Fibroblast of lung (primary cell): Measurements from ENCODE around the gene XPO6. TPM values are rescaled to one million over a fixed set of nuclear protein-coding genes. Genes with fewer than 3 reads are reported as not detected.

Source experiments
- DNase-seq, 2 donors: peaks; one replicate each; pipeline versions ENCODE4 v3.0.0 to v3.0.0-alpha.2; 2010; ENCODE audit warnings: low read depth in 2 of 2
- H2AFZ ChIP-seq: 2 replicates; pipeline ENCODE4 v1.5.1; 2012; ENCODE audit warnings: low read length, control low read depth, inconsistent platforms
- H3K27ac ChIP-seq: 2 replicates; pipeline ENCODE4 v1.5.1; 2011; ENCODE audit warnings: low read length, control low read depth; ENCODE audit not compliant: insufficient read depth
- H3K27me3 ChIP-seq: 2 replicates; pipeline ENCODE4 v1.5.1; 2011; ENCODE audit warnings: mild to moderate bottlenecking, low read length; ENCODE audit not compliant: control insufficient read depth, insufficient read depth
- H3K36me3 ChIP-seq: 2 replicates; pipeline ENCODE4 v1.5.1; 2011; ENCODE audit warnings: low read length; ENCODE audit not compliant: control insufficient read depth, insufficient read depth
- H3K4me1 ChIP-seq: 2 replicates; pipeline ENCODE4 v1.5.1; 2011; ENCODE audit warnings: low read length; ENCODE audit not compliant: control insufficient read depth, insufficient read depth; ENCODE audit errors: extremely low read depth
- H3K4me2 ChIP-seq: 2 replicates; pipeline ENCODE4 v1.5.1; 2011; ENCODE audit warnings: low read length, control low read depth; ENCODE audit not compliant: insufficient read depth; ENCODE audit errors: extremely low read depth
- H3K4me3 ChIP-seq, 4 experiments: fragments of 200-600 bp in 1 of 4; sonication (generic) in 1 of 4; replicated peaks in 1 of 4; 2 replicates each; pipeline ENCODE4 v1.5.1; 2011 to 2016; ENCODE audit warnings: low read length in 4 of 4, low read depth in 3 of 4, mild to moderate bottlenecking in 3 of 4, control low read depth in 2 of 4, inconsistent platforms in 1 of 4, mixed read lengths in 1 of 4; ENCODE audit not compliant: insufficient read depth in 1 of 4; ENCODE audit errors: control extremely low read depth in 1 of 4
- H3K79me2 ChIP-seq: 2 replicates; pipeline ENCODE4 v1.5.1; 2012; ENCODE audit warnings: mild to moderate bottlenecking, low read length, inconsistent platforms; ENCODE audit not compliant: control insufficient read depth, insufficient read depth
- H3K9ac ChIP-seq: 2 replicates; pipeline ENCODE4 v1.5.1; 2011; ENCODE audit warnings: mild to moderate bottlenecking, low read length, control low read depth; ENCODE audit not compliant: insufficient read depth
- H3K9me3 ChIP-seq: 2 replicates; pipeline ENCODE4 v1.5.1; 2012; ENCODE audit warnings: low read depth, low read length; ENCODE audit not compliant: control insufficient read depth, insufficient read depth
- H4K20me1 ChIP-seq: 2 replicates; pipeline ENCODE4 v1.5.1; 2011; ENCODE audit warnings: low read length; ENCODE audit not compliant: control insufficient read depth, insufficient read depth; ENCODE audit errors: extremely low read depth
- EZH2 ChIP-seq: IDR thresholded peaks from 2 replicates; pipeline ENCODE4 v1.5.1; 2012; ENCODE audit warnings: low read length, control low read depth, mild to moderate bottlenecking; ENCODE audit errors: missing control alignments
- polyA plus RNA-seq, 2 donors: library from polyadenylated mRNA; depleted of rRNA in 1 of 2; stranded (reverse) in 1 of 2; unstranded in 1 of 2; fragments of >200 nt; gene quantifications; 2 replicates each; pipeline ENCODE4 v1.2.1, GENCODE V29; 2011 to 2012; ENCODE audit warnings: missing spikeins in 1 of 2
- total RNA-seq: library from RNA; depleted of rRNA; stranded (reverse); fragments of >200 nt; gene quantifications from 2 replicates; pipeline ENCODE4 v1.2.1, GENCODE V29; 2014
- TF ChIP-seq, protein P1 (sequence below), 2 donors: IDR thresholded peaks in 1 of 2; conservative IDR thresholded peaks in 1 of 2; 1 replicate in 1 of 2; 2 replicates in 1 of 2; pipeline ENCODE4 v1.5.1; 2011 to 2012; ENCODE audit warnings: low read length in 2 of 2, control low read depth in 1 of 2, inconsistent platforms in 1 of 2, low read depth in 1 of 2, mild to moderate bottlenecking in 1 of 2

Gene XPO6
- total and polyA plus RNA-seq, 2 donors (not counting 1 experiment from before 2014, with no cell fraction given) = 134 to 185 TPM

- H3K9me3 ChIP-seq = no peaks in the 10 kb centered on the region
- H2AFZ ChIP-seq = no peak overlapping the region
- peaks cover 3% of the 10 kb centered on the region for H3K36me3 ChIP-seq
- no peak overlapping the region for H3K4me2 ChIP-seq
- no peak overlapping the region for H3K4me3 ChIP-seq
- no peaks in the 10 kb centered on the region for H3K27me3 ChIP-seq
- H3K79me2 ChIP-seq = no peaks in the 10 kb centered on the region
- TF ChIP-seq, protein P1, sequence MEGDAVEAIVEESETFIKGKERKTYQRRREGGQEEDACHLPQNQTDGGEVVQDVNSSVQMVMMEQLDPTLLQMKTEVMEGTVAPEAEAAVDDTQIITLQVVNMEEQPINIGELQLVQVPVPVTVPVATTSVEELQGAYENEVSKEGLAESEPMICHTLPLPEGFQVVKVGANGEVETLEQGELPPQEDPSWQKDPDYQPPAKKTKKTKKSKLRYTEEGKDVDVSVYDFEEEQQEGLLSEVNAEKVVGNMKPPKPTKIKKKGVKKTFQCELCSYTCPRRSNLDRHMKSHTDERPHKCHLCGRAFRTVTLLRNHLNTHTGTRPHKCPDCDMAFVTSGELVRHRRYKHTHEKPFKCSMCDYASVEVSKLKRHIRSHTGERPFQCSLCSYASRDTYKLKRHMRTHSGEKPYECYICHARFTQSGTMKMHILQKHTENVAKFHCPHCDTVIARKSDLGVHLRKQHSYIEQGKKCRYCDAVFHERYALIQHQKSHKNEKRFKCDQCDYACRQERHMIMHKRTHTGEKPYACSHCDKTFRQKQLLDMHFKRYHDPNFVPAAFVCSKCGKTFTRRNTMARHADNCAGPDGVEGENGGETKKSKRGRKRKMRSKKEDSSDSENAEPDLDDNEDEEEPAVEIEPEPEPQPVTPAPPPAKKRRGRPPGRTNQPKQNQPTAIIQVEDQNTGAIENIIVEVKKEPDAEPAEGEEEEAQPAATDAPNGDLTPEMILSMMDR (conservative IDR thresholded peaks at IDR 0.05 in 1 of 2, IDR thresholded peaks at IDR 0.05 in 1 of 2; ENCODE audit: low read depth in 1 of 2, low read length in 2 of 2) = no peak
- no peak for TF ChIP-seq EZH2
- no peaks in the 10 kb centered on the region for H3K4me1 ChIP-seq
- no peak overlapping the region for H3K9ac ChIP-seq
- DNase-seq = no peak
- H4K20me1 ChIP-seq = no peaks in the 10 kb centered on the region
- H3K27ac ChIP-seq = no peak overlapping the region
Observed at GRCh38 chr16:28092721-28093384, 118.9 kb downstream of the XPO6 start.

GRCh38 chr16:28091656-28092055 is 120.1 kb downstream of the XPO6 start:
- TF ChIP-seq, protein P1 (conservative IDR thresholded peaks at IDR 0.05 in 1 of 2, IDR thresholded peaks at IDR 0.05 in 1 of 2; ENCODE audit: low read depth in 1 of 2, low read length in 2 of 2) = no peak
- TF ChIP-seq EZH2 = no peak
- Histone ChIP-seq H3K79me2 (no peaks in the 10 kb centered on the region), H4K20me1 (no peaks in the 10 kb centered on the region), H3K4me1 (no peaks in the 10 kb centered on the region), H3K27ac (no peak overlapping the region), H3K4me3 (no peak overlapping the region), H3K36me3 (no peaks in the 10 kb centered on the region), H3K4me2 (no peak overlapping the region), H3K9ac (no peak overlapping the region), H3K9me3 (no peaks in the 10 kb centered on the region), H3K27me3 (no peaks in the 10 kb centered on the region), H2AFZ (no peak overlapping the region)
- no peak for DNase-seq

DNA sequence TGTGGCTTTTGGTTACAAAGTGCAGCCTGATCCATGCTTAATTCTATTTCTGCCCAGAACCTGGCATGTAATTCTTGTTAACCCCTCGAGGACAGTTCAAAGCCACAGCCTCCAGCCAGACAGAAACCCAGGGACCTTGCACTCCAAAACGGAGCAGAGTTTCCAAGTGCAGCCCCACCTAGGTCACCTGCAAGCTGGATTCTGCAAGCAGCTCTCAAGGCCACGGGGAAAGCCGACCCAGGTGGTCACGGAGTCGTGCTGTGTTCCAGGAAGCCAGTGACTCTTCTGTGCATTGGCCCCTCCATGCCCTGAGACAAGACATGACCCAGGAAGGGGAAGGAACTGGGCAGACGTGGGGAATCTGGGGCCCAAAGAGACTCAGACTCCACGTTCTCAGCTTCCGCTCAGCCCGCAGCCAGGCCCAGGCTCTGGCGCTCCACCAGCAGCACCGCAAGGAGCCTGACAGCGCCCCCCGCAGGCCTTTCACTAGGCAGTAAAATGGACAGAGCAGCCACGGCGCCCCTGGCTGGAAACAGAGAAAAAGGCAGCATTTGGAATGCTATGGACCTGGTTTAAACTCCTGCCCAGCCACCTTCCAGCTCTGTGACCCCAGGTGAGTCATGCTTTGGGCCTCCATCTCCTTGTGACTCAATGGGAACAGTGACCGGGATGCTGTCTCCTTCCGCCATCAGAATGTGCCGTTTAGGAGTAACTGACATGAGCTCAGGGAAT is 121.0 kb downstream of the XPO6 start:
- H3K36me3 ChIP-seq = no peaks in the 10 kb centered on the region
- no peak overlapping the region for H3K9ac ChIP-seq
- H3K27me3 ChIP-seq = no peaks in the 10 kb centered on the region
- no peak for TF ChIP-seq EZH2
- TF ChIP-seq, protein P1 (conservative IDR thresholded peaks at IDR 0.05 in 1 of 2, IDR thresholded peaks at IDR 0.05 in 1 of 2; ENCODE audit: low read depth in 1 of 2, low read length in 2 of 2) = peak in 1 of 2 donors; percentile 19
- no peaks in the 10 kb centered on the region for H4K20me1 ChIP-seq
- H3K4me2 ChIP-seq = no peak overlapping the region
- H3K27ac ChIP-seq = no peak overlapping the region
- H3K9me3 ChIP-seq = no peaks in the 10 kb centered on the region
- H3K4me1 ChIP-seq = no peaks in the 10 kb centered on the region
- H3K79me2 ChIP-seq = no peaks in the 10 kb centered on the region
- peak; percentile 9 to 70 for DNase-seq
- H3K4me3 ChIP-seq = no peak overlapping the region
- no peak overlapping the region for H2AFZ ChIP-seq
